Stimulated activated CD4-positive, alpha-beta T cell treated with anti-CD3 and anti-CD28 coated beads, Interleukin-4, amount 100 ng/mL, for 24 hours (primary cell): ENCODE data around the gene APLP1.
"Not testable (repeated sequence)": the region's sequence is repeated elsewhere in the genome, so short reads cannot be mapped to it uniquely, and the experiment has no call there.

Experiments used
- DNase-seq: peaks from one replicate; pipeline ENCODE4 v3.0.0-alpha.2; 2020

APLP1 gene

DNA sequence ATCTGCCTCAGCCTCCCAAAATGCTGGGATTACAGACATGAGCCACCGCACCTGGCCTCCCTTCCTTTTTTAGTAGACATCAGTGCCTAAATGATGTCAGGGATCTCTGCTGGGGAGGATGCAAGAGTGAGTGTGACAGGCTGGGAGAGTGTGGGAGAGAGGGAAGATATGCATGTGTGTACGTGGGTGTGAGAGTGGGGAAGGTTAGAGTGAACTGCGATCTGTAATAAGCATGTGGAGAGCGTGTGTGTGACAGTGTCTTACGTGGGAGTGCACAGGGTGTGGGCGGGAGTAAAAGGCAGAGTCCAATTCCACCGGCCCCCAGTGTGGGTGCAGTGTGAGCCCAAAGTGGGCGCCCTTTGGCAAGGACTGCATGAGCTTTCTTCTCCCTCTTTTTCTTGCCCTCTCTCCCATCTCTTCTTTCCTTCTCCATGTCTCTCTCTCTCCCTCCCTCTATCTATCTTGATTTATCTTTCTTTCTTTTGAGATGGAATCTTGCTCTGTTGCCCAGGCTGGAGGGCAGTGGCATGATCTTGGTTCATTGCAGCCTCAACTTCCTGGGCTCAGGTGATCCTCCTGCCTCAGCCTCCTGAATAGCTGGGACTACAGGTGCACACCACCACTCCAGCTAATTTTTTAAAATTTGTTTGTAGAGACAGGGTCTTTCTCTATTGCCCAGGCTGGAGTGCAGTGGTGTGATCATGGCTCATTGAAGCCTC is 15.2 kb upstream of the APLP1 start:
- no peak for DNase-seq

DNA sequence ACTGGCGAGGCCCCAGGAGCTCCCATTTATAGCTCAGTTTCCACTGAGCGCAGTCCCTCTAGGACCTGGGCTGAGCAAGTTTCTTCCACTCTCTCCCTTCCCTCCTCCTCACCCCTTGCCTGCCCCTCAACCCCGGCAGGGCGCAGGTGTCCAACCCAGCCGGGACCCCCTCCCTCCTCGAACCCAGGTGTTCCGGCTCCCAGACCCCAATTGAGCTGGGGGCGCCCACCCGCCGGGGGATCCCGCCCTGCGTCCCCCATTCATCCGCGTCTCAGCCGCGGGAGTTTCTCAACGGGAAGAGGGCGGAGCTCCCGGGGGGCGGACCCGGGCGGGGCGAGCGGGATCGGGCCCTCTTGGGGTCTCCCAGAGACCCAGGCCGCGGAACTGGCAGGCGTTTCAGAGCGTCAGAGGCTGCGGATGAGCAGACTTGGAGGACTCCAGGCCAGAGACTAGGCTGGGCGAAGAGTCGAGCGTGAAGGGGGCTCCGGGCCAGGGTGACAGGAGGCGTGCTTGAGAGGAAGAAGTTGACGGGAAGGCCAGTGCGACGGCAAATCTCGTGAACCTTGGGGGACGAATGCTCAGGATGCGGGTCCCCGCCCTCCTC is 11.7 kb upstream of the APLP1 start, which contains the start of gene KIRREL2:
KIRREL2 (plus strand) TSS at position 366 of the 604 bp plus-strand sequence; CDS start at position 575, 209 bp downstream.
- peak; percentile 26 for DNase-seq

DNA sequence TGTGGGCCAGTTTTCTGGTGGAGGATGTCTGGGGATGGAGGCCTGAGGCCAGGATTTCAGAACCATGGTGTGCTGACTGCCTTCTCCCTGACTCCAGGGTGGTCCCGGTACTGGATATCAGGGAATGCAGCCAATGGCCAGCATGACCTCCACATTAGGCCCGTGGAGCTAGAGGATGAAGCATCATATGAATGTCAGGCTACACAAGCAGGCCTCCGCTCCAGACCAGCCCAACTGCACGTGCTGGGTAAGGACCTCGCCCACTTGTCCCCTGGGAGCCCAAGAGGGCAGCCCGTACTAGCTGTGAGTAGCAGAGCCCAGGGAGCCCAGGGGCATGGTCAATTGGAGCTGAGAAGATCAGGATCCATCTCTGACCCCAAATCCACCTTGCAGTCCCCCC is 10.1 kb upstream of the APLP1 start:
- DNase-seq: no peak

DNA sequence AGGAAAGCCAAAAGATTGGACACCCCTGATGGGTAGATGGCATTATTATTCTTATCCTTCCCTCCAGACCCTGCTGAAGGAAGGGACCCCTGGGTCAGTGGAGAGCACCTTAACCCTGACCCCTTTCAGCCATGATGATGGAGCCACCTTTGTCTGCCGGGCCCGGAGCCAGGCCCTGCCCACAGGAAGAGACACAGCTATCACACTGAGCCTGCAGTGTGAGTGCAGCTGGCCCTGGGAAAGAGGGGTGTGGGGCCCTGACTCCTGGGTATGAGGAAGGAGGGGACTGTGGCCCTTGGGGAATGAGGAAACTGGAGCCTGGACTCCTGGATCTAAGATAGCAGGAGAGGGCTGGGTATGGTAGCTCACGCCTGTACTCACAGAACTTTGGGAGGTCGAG is 9.0 kb upstream of the APLP1 start:
- DNase-seq: no peak

DNA sequence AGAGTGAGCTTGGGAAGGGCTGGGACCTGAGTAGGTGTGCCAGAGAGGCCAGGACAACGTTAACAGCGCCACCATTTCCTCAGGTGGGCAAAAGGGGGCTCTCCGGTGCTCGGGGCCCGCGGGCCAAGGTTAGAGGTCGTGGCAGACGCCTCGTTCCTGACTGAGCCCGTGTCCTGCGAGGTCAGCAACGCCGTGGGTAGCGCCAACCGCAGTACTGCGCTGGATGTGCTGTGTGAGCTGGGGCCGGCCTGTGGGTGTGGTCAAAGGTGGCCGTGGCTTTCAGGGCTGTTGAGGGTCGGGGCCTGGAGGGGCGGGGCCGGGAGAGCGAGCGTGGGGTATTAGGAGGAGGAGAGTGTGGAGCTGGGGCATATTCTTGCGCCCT is 7.9 kb upstream of the APLP1 start:
- no peak for DNase-seq

DNA sequence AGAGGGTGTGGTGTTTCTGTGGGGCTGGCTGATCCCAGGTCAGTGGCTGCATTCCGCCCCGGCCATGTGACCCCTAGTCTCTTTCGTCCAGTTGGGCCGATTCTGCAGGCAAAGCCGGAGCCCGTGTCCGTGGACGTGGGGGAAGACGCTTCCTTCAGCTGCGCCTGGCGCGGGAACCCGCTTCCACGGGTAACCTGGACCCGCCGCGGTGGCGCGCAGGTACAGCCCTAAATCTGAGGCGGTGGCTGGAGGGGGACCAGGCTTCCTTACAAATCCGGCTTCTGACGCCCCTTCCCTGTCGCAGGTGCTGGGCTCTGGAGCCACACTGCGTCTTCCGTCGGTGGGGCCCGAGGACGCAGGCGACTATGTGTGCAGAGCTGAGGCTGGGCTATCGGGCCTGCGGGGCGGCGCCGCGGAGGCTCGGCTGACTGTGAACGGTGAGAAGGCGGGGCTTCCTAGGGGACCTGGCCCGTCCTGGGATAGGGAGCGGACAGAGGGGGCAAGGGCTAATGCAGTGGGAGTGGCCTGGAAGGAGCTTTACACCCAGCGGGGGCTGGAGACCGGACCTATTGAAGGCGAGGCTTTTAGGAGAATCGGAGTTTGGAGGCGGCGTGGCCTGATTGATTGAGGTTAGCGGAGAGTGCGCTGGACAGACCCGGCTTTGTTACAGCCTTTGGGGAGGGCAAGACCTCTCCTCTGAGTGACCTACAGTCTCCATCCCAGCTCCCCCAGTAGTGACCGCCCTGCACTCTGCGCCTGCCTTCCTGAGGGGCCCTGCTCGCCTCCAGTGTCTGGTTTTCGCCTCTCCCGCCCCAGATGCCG is 7.3 kb upstream of the APLP1 start:
- no peak for DNase-seq

- DNase-seq: no peak
These were observed 6.7 kb upstream of the APLP1 start for GRCh38 chr19:35861640-35862160.

DNA sequence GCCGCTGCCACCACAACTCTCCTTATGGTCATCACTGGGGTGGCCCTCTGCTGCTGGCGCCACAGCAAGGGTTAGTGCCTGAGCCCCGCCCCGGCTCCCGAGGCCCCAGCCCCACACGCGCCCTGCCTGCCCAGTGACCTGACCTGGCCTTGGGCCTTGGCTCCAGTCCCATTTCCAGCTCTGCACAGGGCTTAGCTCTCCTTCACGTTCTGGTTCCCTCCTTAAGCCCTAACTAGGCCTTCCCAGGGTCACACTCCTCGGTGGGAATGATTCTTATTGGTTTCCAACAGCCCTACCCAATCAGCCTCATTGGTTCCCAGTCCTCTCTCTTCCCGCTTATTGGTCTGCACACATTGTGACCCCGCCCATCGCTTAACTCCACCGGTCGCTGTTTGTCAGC is 5.8 kb upstream of the APLP1 start:
- no peak for DNase-seq

GRCh38 chr19:35863018-35863417 is 5.4 kb upstream of the APLP1 start:
- no peak for DNase-seq

- DNase-seq: no peak
These were observed 501 bp downstream of the APLP1 start for GRCh38 chr19:35868823-35869326.

DNA sequence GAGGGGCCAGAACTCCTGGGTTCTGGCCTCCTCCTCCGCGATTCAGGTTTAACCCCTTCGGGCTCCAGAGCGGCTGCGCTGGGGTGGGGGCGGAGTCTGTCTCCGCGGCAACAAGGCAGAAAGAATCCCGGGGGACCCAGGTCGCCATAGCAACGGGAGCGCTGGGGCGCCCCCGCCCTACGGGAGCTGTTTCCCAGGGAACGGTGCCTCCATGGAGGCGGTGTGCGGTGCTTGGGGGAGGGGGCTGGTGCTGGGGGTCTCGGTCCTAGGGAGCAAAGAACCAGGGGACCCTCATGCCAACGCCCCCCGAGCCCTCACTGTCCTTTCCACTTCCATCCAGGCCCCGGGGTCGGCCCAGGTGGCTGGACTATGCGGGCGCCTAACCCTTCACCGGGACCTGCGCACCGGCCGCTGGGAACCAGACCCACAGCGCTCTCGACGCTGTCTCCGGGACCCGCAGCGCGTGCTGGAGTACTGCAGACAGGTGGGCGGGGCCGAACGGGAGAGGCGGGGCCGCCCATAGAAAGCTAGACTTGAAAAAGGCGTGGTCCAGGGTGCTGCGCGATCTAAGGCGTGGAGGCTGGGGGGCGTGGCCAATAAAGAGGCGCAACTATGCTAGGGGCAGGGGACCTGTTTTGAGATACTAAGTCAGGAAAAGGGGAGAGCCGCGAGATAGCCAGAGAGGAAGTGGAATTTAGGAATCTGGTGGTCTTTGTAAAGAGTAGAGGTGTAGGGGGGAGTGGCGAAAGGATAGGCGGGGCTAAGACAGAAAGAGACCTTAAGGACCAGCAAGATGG is 1.2 kb downstream of the APLP1 start:
- peak; percentile 82 for DNase-seq

- not testable (repeated sequence) for DNase-seq
These were observed 1.9 kb downstream of the APLP1 start for GRCh38 chr19:35870124-35870736.

GRCh38 chr19:35870798-35871197 is 2.4 kb downstream of the APLP1 start:
- DNase-seq: no peak

DNA sequence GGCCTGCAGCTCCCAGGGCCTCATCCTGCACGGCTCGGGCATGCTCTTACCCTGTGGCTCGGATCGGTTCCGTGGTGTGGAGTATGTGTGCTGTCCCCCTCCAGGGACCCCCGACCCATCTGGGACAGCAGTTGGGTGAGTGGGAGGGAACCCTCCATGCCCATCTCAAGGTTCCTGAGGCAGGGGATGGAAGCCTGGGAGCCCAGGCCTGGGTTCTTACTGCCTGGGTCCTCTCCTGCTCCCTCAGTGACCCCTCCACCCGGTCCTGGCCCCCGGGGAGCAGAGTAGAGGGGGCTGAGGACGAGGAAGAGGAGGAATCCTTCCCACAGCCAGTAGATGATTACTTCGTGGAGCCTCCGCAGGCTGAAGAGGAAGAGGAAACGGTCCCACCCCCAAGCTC is 3.2 kb downstream of the APLP1 start:
- no peak for DNase-seq

DNA sequence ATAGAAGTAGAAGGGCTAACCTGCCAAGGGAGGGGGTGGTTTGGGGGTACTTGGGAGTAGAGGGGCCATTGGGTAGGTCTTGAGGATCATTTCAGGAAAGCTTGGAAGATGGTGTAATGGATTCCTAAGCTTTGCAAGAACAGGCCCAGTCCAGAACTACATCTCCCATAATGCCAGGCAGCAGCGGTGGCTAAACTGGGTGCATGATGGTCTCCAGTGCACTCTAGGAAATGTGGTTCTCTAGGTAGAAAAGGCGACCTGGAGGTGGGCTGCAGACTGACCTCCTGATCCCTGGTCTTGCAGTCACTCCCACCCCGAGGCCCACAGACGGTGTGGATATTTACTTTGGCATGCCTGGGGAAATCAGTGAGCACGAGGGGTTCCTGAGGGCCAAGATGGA is 3.8 kb downstream of the APLP1 start:
- no peak for DNase-seq

GRCh38 chr19:35874392-35874930 is 6.1 kb downstream of the APLP1 start:
- DNase-seq: no peak

- DNase-seq: no peak
These were observed 10.7 kb downstream of the APLP1 start for GRCh38 chr19:35879068-35879467.

DNA sequence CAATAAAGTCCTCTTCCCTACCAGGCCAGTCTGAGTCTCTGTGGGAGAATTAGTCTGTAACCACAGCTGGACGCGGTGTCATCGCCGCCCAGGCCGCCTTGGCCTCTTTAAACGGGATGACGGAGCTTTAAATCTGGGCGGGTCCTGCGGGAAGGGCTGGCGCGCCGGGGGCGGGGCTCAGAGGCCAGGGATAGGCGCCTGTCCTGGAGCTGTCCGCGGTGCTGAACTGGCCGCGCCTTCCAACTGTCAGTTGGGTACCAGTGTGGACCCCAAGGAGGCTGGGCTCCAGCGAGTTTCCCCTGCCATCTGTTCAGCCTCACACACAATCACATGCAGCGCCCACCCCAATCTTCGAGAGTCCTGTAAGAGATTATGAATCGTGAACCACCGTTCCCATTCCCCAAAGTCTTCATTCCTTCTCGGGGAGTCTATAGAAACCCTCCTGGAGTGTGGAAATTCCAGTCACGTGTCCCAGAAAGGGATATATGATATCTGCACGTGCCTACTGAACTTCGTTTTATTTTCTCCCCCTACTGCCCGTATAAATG is 11.5 kb downstream of the APLP1 start:
- peak; percentile 81 for DNase-seq

- DNase-seq: peak; percentile 51
These were observed 13.9 kb downstream of the APLP1 start for GRCh38 chr19:35882114-35882832.

DNA sequence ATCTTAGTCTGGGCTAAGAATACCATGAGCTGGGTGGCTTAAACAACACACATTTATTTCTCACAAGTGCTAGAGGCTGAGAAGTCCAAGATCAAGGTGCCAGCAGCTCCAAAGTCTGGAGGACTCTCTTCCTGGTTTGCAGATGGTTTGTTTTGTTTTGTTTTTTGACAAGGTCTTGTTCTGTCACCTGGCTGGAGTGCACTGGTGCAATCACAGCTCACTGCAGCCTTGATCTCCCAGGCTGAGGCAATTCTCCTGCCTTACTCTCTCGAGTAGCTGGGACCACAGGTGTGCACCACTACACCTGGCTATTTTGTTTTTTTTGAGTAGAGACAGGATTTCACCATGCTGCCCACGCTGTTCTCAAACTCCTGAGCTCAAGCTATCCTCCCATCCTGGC is 15.5 kb downstream of the APLP1 start:
- DNase-seq: no peak

DNA sequence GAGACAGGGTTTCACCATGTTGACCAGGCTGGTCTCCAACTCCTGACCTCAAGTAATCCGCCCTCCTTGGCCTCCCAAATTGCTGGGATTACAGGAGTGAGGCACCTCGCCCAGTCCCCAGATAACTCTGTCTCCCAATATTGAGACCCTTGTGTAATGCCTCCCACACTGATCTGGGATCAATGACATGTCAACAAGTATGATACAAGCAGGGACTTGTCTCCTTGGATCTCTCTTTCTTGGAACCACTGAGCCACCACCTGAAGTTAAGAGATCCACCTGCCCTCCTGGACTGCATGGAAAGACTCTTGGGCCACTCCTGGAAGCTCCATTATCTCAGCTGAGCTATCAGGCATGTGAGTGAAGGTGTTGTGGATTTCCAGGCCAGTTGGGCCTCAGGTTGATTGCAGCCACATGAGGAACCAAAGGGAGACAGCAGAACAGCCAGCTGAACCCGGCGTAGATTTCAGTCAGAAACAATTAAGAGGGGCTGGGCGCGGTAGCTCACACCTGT is 16.9 kb downstream of the APLP1 start:
- DNase-seq: no peak
